Mesothelial cell of epicardium (in vitro differentiated cells): ENCODE data around the gene FGF12. TPM values are rescaled to one million over a fixed set of nuclear protein-coding genes. Genes with fewer than 3 reads are reported as not detected.
A peak's percentile ranks its signal among the peaks of the same experiment; 100 is the strongest.

ENCODE experiments used
- DNase-seq, 2 experiments: peaks; one replicate each; pipeline ENCODE4 v3.0.0; 2021; ENCODE audit warnings: low spot score in 2 of 2; ENCODE audit not compliant: unreplicated experiment in 2 of 2
- H3K27ac Mint-ChIP-seq: 2 replicates; pipeline ENCODE4 v1.8.0; 2021; ENCODE audit warnings: mixed read lengths
- H3K27me3 Mint-ChIP-seq: 2 replicates; pipeline ENCODE4 v1.8.0; 2021; ENCODE audit warnings: low read depth, mixed read lengths
- H3K36me3 Mint-ChIP-seq: 2 replicates; pipeline ENCODE4 v1.8.0; 2021; ENCODE audit warnings: mixed read lengths
- H3K4me1 Mint-ChIP-seq: 2 replicates; pipeline ENCODE4 v1.8.0; 2021; ENCODE audit warnings: mixed read lengths
- H3K4me3 Mint-ChIP-seq: 2 replicates; pipeline ENCODE4 v1.8.0; 2021; ENCODE audit warnings: mild to moderate bottlenecking, moderate library complexity, mixed read lengths
- H3K9me3 Mint-ChIP-seq: 2 replicates; pipeline ENCODE4 v1.8.0; 2021; ENCODE audit warnings: mixed read lengths
- CTCF ChIP-seq: fragments of 200-600 bp; sonication (generic); IDR thresholded peaks from one replicate; pipeline ENCODE4 v1.5.0; 2021; ENCODE audit warnings: antibody characterized with exemption; ENCODE audit not compliant: unreplicated experiment
- total RNA-seq: library from RNA; stranded (reverse); gene quantifications from 3 replicates; pipeline ENCODE4 v1.2.1, GENCODE V29; 2021

Gene FGF12
- total RNA-seq, 1 donor from 2014 or later: 1.0 TPM

- Mint-ChIP-seq H3K27me3 (no peaks in the 10 kb centered on the region), H3K36me3 (no peaks in the 10 kb centered on the region), H3K4me1 (no peaks in the 10 kb centered on the region), H3K9me3 (no peaks in the 10 kb centered on the region), H3K4me3 (no peak overlapping the region), H3K27ac (no peak overlapping the region)
- no peak for DNase-seq
- no peak for TF ChIP-seq CTCF
These were observed 107.1 kb downstream of the FGF12 start for GRCh38 chr3:192620275-192620674.

GRCh38 chr3:192611411-192611810 is 115.9 kb downstream of the FGF12 start:
- no peak overlapping the region for H3K4me3 Mint-ChIP-seq
- H3K27ac Mint-ChIP-seq: no peak overlapping the region

GRCh38 chr3:192608726-192609600 is 118.4 kb downstream of the FGF12 start:
- no peaks in the 10 kb centered on the region for H3K27me3 Mint-ChIP-seq
- no peak for DNase-seq
- no peak for TF ChIP-seq CTCF
- H3K27ac Mint-ChIP-seq: no peak overlapping the region
- H3K9me3 Mint-ChIP-seq: peaks cover 5% of the 10 kb centered on the region
- H3K4me3 Mint-ChIP-seq: no peak overlapping the region
- H3K4me1 Mint-ChIP-seq: no peaks in the 10 kb centered on the region
- H3K36me3 Mint-ChIP-seq: no peaks in the 10 kb centered on the region

More at GRCh38 chr3:192611411-192611810, 115.9 kb downstream of the FGF12 start:
- H3K4me1 Mint-ChIP-seq: no peaks in the 10 kb centered on the region
- TF ChIP-seq CTCF: no peak
- H3K9me3 Mint-ChIP-seq: no peaks in the 10 kb centered on the region
- H3K27me3 Mint-ChIP-seq: no peaks in the 10 kb centered on the region
- no peaks in the 10 kb centered on the region for H3K36me3 Mint-ChIP-seq
- no peak for DNase-seq

- Mint-ChIP-seq H3K9me3 (peaks cover 14% of the 10 kb centered on the region), H3K4me1 (no peaks in the 10 kb centered on the region), H3K27me3 (no peaks in the 10 kb centered on the region), H3K4me3 (no peak overlapping the region), H3K36me3 (no peaks in the 10 kb centered on the region), H3K27ac (no peak overlapping the region)
- no peak for TF ChIP-seq CTCF
- DNase-seq: no peak
These were observed 119.5 kb downstream of the FGF12 start for GRCh38 chr3:192607798-192608197.

- Mint-ChIP-seq H3K4me1 (peaks cover 18% of the 10 kb centered on the region), H3K4me3 (no peak overlapping the region), H3K9me3 (peaks cover 27% of the 10 kb centered on the region), H3K27ac (peak overlapping the region; percentile 68), H3K36me3 (no peaks in the 10 kb centered on the region), H3K27me3 (no peaks in the 10 kb centered on the region)
- no peak for DNase-seq
- no peak for TF ChIP-seq CTCF
These were observed 129.4 kb downstream of the FGF12 start for GRCh38 chr3:192597913-192598312.
